Upper lobe of left lung (tissue), 4 donors: ENCODE results near the gene MARCHF6.

Experiments
- CTCF ChIP-seq, 6 experiments: fragments of 450-650 bp in 4 of 6; fragments of 200-600 bp in 2 of 6; sonication (generic) in 2 of 6; IDR thresholded peaks; one replicate each; pipeline ENCODE4 v1.5.1; 2016 to 2019; ENCODE audit warnings: antibody characterized with exemption in 6 of 6
- POLR2A ChIP-seq, 4 donors: fragments of 450-650 bp; IDR thresholded peaks; one replicate each; pipeline ENCODE4 v1.5.1; 2016 to 2017; ENCODE audit warnings: antibody characterized with exemption in 4 of 4, mild to moderate bottlenecking in 2 of 4
- POLR2AphosphoS5 ChIP-seq, 2 donors: sonication (generic); formaldehyde crosslinking; IDR thresholded peaks; one replicate each; pipeline ENCODE4 v1.5.1; 2017; ENCODE audit warnings: antibody characterized with exemption in 2 of 2

- no peak for TF ChIP-seq POLR2A (IDR thresholded peaks at IDR 0.05)
- TF ChIP-seq CTCF (IDR thresholded peaks at IDR 0.05) = no peak
- TF ChIP-seq POLR2AphosphoS5 (IDR thresholded peaks at IDR 0.05) = no peak
Measured at GRCh38 chr5:10323588-10324488, 29.7 kb upstream of the MARCHF6 start.
